ENCODE data around the gene SOHLH1. TPM values are rescaled to one million over a fixed set of nuclear protein-coding genes. Genes with fewer than 3 reads are reported as not detected.

SOHLH1 gene
- total RNA-seq, 1 donor from 2014 or later = not detected

DNA sequence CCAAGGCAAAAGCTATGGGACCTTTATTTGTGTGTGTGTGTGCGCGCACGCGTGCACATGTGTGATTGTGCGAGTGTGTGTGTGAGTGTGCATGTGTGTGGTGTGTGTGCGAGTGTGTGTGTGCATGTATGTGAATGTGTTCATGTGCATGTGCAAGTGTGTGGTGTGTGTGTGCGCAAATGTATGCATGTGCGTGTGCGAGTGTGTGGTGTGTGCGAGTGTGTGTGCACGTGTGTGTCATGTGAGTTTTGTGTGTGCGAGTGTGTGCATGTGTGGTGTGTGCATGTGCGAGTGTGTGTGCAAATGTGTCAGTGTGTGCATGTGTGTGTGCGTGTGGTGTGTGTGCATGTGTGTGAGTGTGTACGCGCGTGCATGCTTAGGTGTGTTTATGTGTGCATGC, 48.9 kb downstream of the SOHLH1 start:
- H3K9me3 ChIP-seq = peaks cover 28% of the 10 kb centered on the region
- TF ChIP-seq, protein P1, sequence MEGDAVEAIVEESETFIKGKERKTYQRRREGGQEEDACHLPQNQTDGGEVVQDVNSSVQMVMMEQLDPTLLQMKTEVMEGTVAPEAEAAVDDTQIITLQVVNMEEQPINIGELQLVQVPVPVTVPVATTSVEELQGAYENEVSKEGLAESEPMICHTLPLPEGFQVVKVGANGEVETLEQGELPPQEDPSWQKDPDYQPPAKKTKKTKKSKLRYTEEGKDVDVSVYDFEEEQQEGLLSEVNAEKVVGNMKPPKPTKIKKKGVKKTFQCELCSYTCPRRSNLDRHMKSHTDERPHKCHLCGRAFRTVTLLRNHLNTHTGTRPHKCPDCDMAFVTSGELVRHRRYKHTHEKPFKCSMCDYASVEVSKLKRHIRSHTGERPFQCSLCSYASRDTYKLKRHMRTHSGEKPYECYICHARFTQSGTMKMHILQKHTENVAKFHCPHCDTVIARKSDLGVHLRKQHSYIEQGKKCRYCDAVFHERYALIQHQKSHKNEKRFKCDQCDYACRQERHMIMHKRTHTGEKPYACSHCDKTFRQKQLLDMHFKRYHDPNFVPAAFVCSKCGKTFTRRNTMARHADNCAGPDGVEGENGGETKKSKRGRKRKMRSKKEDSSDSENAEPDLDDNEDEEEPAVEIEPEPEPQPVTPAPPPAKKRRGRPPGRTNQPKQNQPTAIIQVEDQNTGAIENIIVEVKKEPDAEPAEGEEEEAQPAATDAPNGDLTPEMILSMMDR (IDR thresholded peaks at IDR 0.05) = no peak
- intact Hi-C loops (cut with DNase I) = no loop called here
- H3K36me3 ChIP-seq = no peaks in the 10 kb centered on the region
- no peak overlapping the region for H3K27ac ChIP-seq
- DNase-seq (no peak), ATAC-seq (no peak)
- H3K4me3 ChIP-seq = no peak overlapping the region
- H3K27me3 ChIP-seq (ENCODE audit: low read depth) = peaks cover 6% of the 10 kb centered on the region
- no peaks in the 10 kb centered on the region for H3K4me1 ChIP-seq

DNA sequence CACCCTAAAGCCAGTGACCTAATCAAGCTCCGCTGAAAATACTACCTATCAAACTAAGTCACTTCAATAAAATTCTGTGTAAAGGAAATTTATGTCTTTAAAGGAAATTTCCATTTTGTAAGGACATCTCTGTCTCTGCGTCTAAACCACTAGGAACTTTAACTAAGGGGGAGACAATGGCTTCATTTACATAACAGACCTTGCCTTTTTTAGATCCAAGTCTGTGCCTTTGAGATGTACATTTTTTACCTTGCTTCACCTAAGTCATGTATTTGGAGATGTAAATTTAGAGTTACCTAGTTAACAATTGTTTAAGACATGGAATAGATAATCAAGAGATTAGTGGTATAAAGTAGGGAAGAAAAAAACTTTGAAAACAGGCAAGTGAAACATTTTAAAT, 49.8 kb downstream of the SOHLH1 start:
- intact Hi-C loops (cut with DNase I) = no loop called here
- no peak overlapping the region for H3K4me3 ChIP-seq
- H3K9me3 ChIP-seq = peaks cover 37% of the 10 kb centered on the region
- no peaks in the 10 kb centered on the region for H3K27me3 ChIP-seq (ENCODE audit: low read depth)
- ATAC-seq (no peak), DNase-seq (no peak)
- TF ChIP-seq, protein P1 (IDR thresholded peaks at IDR 0.05) = no peak
- no peak overlapping the region for H3K27ac ChIP-seq
- H3K36me3 ChIP-seq = no peaks in the 10 kb centered on the region
- no peaks in the 10 kb centered on the region for H3K4me1 ChIP-seq

DNA sequence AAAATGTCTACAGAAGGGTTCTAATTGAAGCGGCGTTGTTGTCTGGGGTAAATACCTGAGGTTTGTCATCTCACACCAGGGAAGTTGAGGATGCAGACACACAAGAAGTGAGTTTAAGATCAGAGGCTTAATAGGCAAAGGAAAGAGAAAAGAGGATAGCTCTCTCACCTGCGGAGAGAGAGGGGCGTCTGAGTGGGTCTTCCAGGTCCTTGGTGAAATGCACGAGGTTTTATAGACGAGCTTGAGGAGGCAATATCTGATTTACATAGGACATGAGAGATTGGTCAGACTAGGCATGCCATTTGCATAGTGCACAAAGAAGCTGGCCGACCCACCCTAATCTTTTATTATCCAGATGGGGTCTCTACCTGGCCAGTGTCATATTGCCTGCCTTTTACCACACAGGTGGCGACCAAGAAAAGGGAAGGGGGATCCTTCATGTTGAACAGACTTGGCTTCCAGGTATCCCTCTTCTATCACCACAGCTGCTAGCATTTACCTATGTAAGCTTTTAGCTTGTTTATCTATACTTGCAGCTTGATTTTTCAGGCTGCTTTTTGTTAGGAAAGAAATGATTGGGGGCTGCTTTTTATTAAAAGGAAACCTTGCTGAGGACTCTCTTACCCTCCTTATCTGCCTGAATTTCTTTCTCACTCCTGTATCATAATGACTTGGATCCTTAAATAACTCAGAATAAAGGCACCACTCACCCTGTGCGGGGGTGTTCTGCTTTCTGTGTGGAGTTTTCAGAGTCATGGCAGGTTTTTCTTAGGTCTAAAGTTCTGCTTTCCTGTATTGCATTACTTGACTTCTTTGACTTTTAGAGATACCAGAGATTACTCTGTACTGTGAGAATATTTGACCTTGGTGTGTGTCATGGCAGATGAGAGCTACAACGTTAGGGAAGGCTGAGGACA, 50.5 kb downstream of the SOHLH1 start:
- no peak for DNase-seq
- no peak for ATAC-seq
- TF ChIP-seq, protein P1 (IDR thresholded peaks at IDR 0.05) = no peak
- Histone ChIP-seq H3K36me3 (no peaks in the 10 kb centered on the region), H3K9me3 (peaks cover 43% of the 10 kb centered on the region), H3K27me3 (ENCODE audit: low read depth) (no peaks in the 10 kb centered on the region), H3K4me3 (no peak overlapping the region), H3K4me1 (no peaks in the 10 kb centered on the region), H3K27ac (no peak overlapping the region)
- intact Hi-C loops (cut with DNase I) = no loop called here

DNA sequence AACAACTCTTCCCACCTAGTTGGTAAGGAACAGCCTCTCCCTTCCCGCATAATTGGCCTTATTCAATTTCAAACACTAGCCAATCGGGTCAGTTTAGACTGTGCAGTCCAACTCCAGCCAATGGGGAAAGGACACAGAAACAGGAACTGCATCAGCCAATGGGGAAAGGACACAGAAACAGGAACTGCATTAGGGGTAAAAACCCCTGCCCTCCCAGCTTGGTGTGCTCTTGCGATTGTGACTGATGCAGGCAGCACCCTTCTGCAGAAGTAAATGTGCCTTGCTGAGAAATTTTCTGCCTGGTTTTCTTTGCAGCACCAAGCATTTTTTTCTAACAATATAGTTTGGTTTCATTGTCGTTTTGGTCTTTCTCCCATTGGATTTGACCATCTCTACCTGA, 51.4 kb downstream of the SOHLH1 start:
- Histone ChIP-seq H3K27me3 (ENCODE audit: low read depth) (no peaks in the 10 kb centered on the region), H3K4me3 (no peak overlapping the region), H3K9me3 (peaks cover 43% of the 10 kb centered on the region), H3K4me1 (no peaks in the 10 kb centered on the region), H3K27ac (no peak overlapping the region), H3K36me3 (no peaks in the 10 kb centered on the region)
- DNase-seq (no peak), ATAC-seq (no peak)
- TF ChIP-seq, protein P1 (IDR thresholded peaks at IDR 0.05) = no peak
- intact Hi-C loops (cut with DNase I) = no loop called here

DNA sequence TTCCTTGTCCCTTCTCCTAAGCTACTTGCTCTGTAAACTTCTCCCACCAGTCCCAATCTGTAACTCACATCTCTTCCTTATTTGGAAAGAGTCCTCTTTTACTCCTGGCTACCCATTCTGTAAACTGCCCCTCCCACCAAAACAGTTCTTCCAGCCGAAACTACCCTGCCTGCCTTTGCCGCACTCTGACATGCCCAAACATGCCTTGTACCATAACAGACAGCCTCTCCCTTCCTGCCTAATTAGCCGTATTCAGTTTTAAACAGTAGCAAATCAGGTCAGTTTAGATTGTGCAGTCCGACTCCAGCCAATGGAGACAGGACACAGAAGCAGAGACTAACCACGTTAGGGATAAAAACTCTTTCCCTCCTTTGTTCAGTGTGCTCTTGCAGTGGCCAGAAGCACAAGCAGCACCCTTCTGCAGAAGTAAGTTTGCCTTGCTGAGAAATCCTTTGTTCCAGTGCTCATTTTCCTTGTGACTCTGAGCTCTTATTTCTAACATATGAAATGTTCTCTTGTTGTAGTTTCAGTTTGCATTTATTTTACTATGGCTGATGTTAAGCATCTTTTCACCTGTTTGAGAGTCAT, 54.6 kb downstream of the SOHLH1 start:
- H3K9me3 ChIP-seq = peaks cover 43% of the 10 kb centered on the region
- TF ChIP-seq, protein P1 (IDR thresholded peaks at IDR 0.05) = no peak
- H3K4me3 ChIP-seq = no peak overlapping the region
- no peak overlapping the region for H3K27ac ChIP-seq
- ATAC-seq = no peak
- no peaks in the 10 kb centered on the region for H3K36me3 ChIP-seq
- H3K27me3 ChIP-seq (ENCODE audit: low read depth) = no peaks in the 10 kb centered on the region
- intact Hi-C loops (cut with DNase I) = no loop called here
- DNase-seq = no peak
- H3K4me1 ChIP-seq = no peaks in the 10 kb centered on the region

Other genes with a start within 250 kb of the SOHLH1 start
- 22.8 TPM for gene PPP1R26, start 219.7 kb downstream of the SOHLH1 start, total RNA-seq
- gene MRPS2, start 198.8 kb downstream of the SOHLH1 start, total RNA-seq = 21.9 TPM
- not detected for gene LCN1, start 178.0 kb downstream of the SOHLH1 start, total RNA-seq
- gene OBP2A, start 153.4 kb downstream of the SOHLH1 start, total RNA-seq = not detected
- gene PAEP, start 137.7 kb downstream of the SOHLH1 start, total RNA-seq = not detected
- gene GLT6D1, start 59.9 kb downstream of the SOHLH1 start, total RNA-seq = not detected
- not detected for gene LCN9, start 36.2 kb downstream of the SOHLH1 start, total RNA-seq
- 0.35 TPM for gene KCNT1, start 2.7 kb upstream of the SOHLH1 start, total RNA-seq
- 34.4 TPM for gene CAMSAP1, start 208.1 kb upstream of the SOHLH1 start, total RNA-seq

Measured in lower lobe of right lung (tissue), 2 donors.